Kidney epithelial cell (primary cell): ENCODE data around the gene GGT6. TPM values are rescaled to one million over a fixed set of nuclear protein-coding genes. Genes with fewer than 3 reads are reported as not detected.

Experiments
- DNase-seq: peaks from one replicate; pipeline ENCODE4 v3.0.0-alpha.2; 2010; ENCODE audit warnings: low read depth
- H3K27me3 ChIP-seq: 2 replicates; pipeline ENCODE4 v1.6.0; 2011; ENCODE audit warnings: low read length; ENCODE audit not compliant: control insufficient read depth, insufficient read depth
- H3K36me3 ChIP-seq: 2 replicates; pipeline ENCODE4 v1.5.1; 2011; ENCODE audit warnings: low read length; ENCODE audit not compliant: control insufficient read depth, insufficient read depth
- H3K4me3 ChIP-seq: 2 replicates; pipeline ENCODE4 v1.5.1; 2011; ENCODE audit warnings: low read depth, mild to moderate bottlenecking, control low read depth, low read length
- CTCF ChIP-seq: IDR thresholded peaks from 2 replicates; pipeline ENCODE4 v1.5.1; 2011; ENCODE audit warnings: mild to moderate bottlenecking, moderate library complexity, low read length, control low read depth, inconsistent platforms; ENCODE audit not compliant: insufficient read depth, poor library complexity, severe bottlenecking
- total RNA-seq: library from RNA; depleted of rRNA; stranded (reverse); fragments of >200 nt; gene quantifications from 2 replicates; pipeline ENCODE4 v1.2.3, GENCODE V29; 2015

The GGT6 gene
- total RNA-seq, 1 donor from 2014 or later, result 0.38 TPM

- Histone ChIP-seq H3K27me3 (no peaks in the 10 kb centered on the region), H3K36me3 (peaks cover 9% of the 10 kb centered on the region), H3K4me3 (no peak overlapping the region)
- DNase-seq, result no peak
- TF ChIP-seq CTCF, result no peak
Observed at GRCh38 chr17:4529533-4530152, 30.7 kb downstream of the GGT6 start.

- no peak for TF ChIP-seq CTCF
- Histone ChIP-seq H3K36me3 (peaks cover 8% of the 10 kb centered on the region), H3K4me3 (no peak overlapping the region), H3K27me3 (no peaks in the 10 kb centered on the region)
- DNase-seq, result no peak
Observed at GRCh38 chr17:4527566-4528125, 32.7 kb downstream of the GGT6 start.

GRCh38 chr17:4527134-4527533 lies 33.2 kb downstream of the GGT6 start:
- no peak for TF ChIP-seq CTCF
- Histone ChIP-seq H3K36me3 (peaks cover 8% of the 10 kb centered on the region), H3K4me3 (no peak overlapping the region), H3K27me3 (no peaks in the 10 kb centered on the region)
- DNase-seq, result no peak

- DNase-seq, result no peak
- no peak for TF ChIP-seq CTCF
- no peak overlapping the region for H3K4me3 ChIP-seq
- no peaks in the 10 kb centered on the region for H3K27me3 ChIP-seq
- H3K36me3 ChIP-seq, result peaks cover 8% of the 10 kb centered on the region
Observed at GRCh38 chr17:4525691-4526397, 34.5 kb downstream of the GGT6 start.

- DNase-seq, result no peak
- Histone ChIP-seq H3K36me3 (peaks cover 4% of the 10 kb centered on the region), H3K27me3 (no peaks in the 10 kb centered on the region), H3K4me3 (no peak overlapping the region)
- no peak for TF ChIP-seq CTCF
Observed at GRCh38 chr17:4523946-4524345, 36.4 kb downstream of the GGT6 start.
